K562 (cell line): ENCODE data around the gene DENND1A. TPM values are rescaled to one million over a fixed set of nuclear protein-coding genes. Genes with fewer than 3 reads are reported as not detected.
A peak's percentile ranks its signal among the peaks of the same experiment; 100 is the strongest.

Experiments used
- BCOR ChIP-seq: fragments of 450-650 bp; IDR thresholded peaks from 2 replicates; pipeline ENCODE4 v1.6.1; 2016
- CBFA2T3 ChIP-seq: fragments of 450-650 bp; IDR thresholded peaks from 2 replicates; pipeline ENCODE4 v1.6.1; 2017
- CBFB ChIP-seq: sonication (generic); formaldehyde crosslinking; IDR thresholded peaks from 2 replicates; pipeline ENCODE4 v1.4.0; 2020; ENCODE audit warnings: mild to moderate bottlenecking, missing genetic modification reagents
- CREB1 ChIP-seq, 2 experiments: sonication (generic) in 1 of 2; formaldehyde crosslinking in 1 of 2; IDR thresholded peaks; 2 replicates each; pipeline versions ENCODE4 v1.6.1 to v1.8.0; 2012 to 2022; ENCODE audit warnings: inconsistent platforms in 1 of 2, mild to moderate bottlenecking in 1 of 2, missing genetic modification reagents in 1 of 2, moderate library complexity in 1 of 2
- CXXC5 ChIP-seq: fragments of 250-450 bp; sonication (Bioruptor Pico); IDR thresholded peaks from 2 replicates; pipeline ENCODE4 v1.8.0; 2022; ENCODE audit warnings: inconsistent platforms, mild to moderate bottlenecking, moderate library complexity
- ESRRA ChIP-seq: fragments of 450-650 bp; IDR thresholded peaks from 2 replicates; pipeline ENCODE4 v1.6.1; 2014; ENCODE audit warnings: low read depth, mild to moderate bottlenecking, moderate library complexity, borderline replicate concordance
- FOXM1 ChIP-seq, 2 experiments: fragments of 450-650 bp in 1 of 2; sonication (generic) in 1 of 2; formaldehyde crosslinking in 1 of 2; IDR thresholded peaks; 2 replicates each; pipeline versions ENCODE4 v1.6.1 to v1.9.0; 2017 to 2022; ENCODE audit warnings: low read depth in 2 of 2, mild to moderate bottlenecking in 2 of 2, missing genetic modification reagents in 1 of 2, moderate library complexity in 1 of 2
- GATA2 ChIP-seq: sonication (generic); formaldehyde crosslinking; IDR thresholded peaks from 2 replicates; pipeline ENCODE4 v1.4.0; 2020; ENCODE audit warnings: mild to moderate bottlenecking, missing genetic modification reagents
- GTF2F1 ChIP-seq: IDR thresholded peaks from 2 replicates; pipeline ENCODE4 v1.6.1; 2011; ENCODE audit warnings: low read depth, low read length, improper control_type of control experiment
- HNRNPH1 ChIP-seq: fragments of 200-400 bp; formaldehyde crosslinking; optimal IDR thresholded peaks from 2 replicates; pipeline ENCODE3; 2017; ENCODE audit warnings: low read depth, mild to moderate bottlenecking, low read length, moderate library complexity
- KAT2B ChIP-seq: IDR thresholded peaks from one replicate; pipeline ENCODE4 v1.6.1; 2012; ENCODE audit warnings: low read depth, mild to moderate bottlenecking, control low read depth, inconsistent platforms, low read length, moderate library complexity
- KDM1A ChIP-seq, 2 experiments: fragments of 450-650 bp; IDR thresholded peaks; 2 replicates each; pipeline ENCODE4 v1.6.1; 2016; ENCODE audit warnings: mild to moderate bottlenecking in 2 of 2
- LEF1 ChIP-seq: fragments of 450-650 bp; IDR thresholded peaks from 2 replicates; pipeline ENCODE4 v1.6.1; 2016; ENCODE audit warnings: mild to moderate bottlenecking
- MTA3 ChIP-seq: fragments of 450-650 bp; formaldehyde crosslinking; IDR thresholded peaks from 2 replicates; pipeline ENCODE4 v1.6.1; 2017; ENCODE audit warnings: mild to moderate bottlenecking, borderline replicate concordance
- NFIC ChIP-seq: fragments of 450-650 bp; IDR thresholded peaks from 2 replicates; pipeline ENCODE4 v1.6.1; 2017; ENCODE audit warnings: mild to moderate bottlenecking, inconsistent platforms
- POLR3A ChIP-seq: IDR thresholded peaks from 2 replicates; pipeline ENCODE4 v1.6.1; 2011; ENCODE audit warnings: borderline replicate concordance, mild to moderate bottlenecking, moderate library complexity; ENCODE audit not compliant: insufficient read length, insufficient read depth; ENCODE audit errors: extremely low read depth
- RCOR1 ChIP-seq, 2 experiments: IDR thresholded peaks; 2 replicates each; pipeline ENCODE4 v1.6.1; 2012; ENCODE audit warnings: low read depth in 2 of 2, low read length in 2 of 2, borderline replicate concordance in 1 of 2, improper control_type of control experiment in 1 of 2
- SAP30 ChIP-seq: fragments of 200-600 bp; sonication (generic); IDR thresholded peaks from 2 replicates; pipeline ENCODE4 v1.6.1; 2012; ENCODE audit warnings: borderline replicate concordance, low read depth, mild to moderate bottlenecking, moderate library complexity, low read length, control low read depth, inconsistent platforms; ENCODE audit not compliant: insufficient read depth, poor library complexity, severe bottlenecking
- SMARCA5 ChIP-seq: fragments of 450-650 bp; IDR thresholded peaks from 2 replicates; pipeline ENCODE4 v1.6.1; 2016
- TAL1 ChIP-seq: fragments of 450-650 bp; IDR thresholded peaks from 2 replicates; pipeline ENCODE4 v1.6.1; 2016; ENCODE audit warnings: mild to moderate bottlenecking
- TFAP4 ChIP-seq: sonication (generic); formaldehyde crosslinking; IDR thresholded peaks from 2 replicates; pipeline ENCODE4 v1.8.0; 2022; ENCODE audit warnings: missing genetic modification reagents, mild to moderate bottlenecking, moderate library complexity, borderline replicate concordance
- ZKSCAN1 ChIP-seq: fragments of 150-350 bp; IDR thresholded peaks from 2 replicates; pipeline ENCODE4 v1.6.1; 2016; ENCODE audit warnings: low read depth, low read length
- polyA plus RNA-seq, 8 experiments: library from polyadenylated mRNA; depleted of rRNA in 4 of 8; stranded (reverse) in 5 of 8; unstranded in 3 of 8; fragments of >200 nt; fragmentation: Nextera tagmentation in 2 of 8; fragmentation: Illumina TruSeq in 1 of 8; extraction: Ambion mirVana in 2 of 8; extraction: Trizol in 1 of 8; gene quantifications; 2 replicates each; pipeline versions ENCODE4 v1.2.1 to v1.2.3, GENCODE V29; 2011 to 2014; ENCODE audit warnings: inconsistent platforms in 1 of 8, missing spikeins in 1 of 8
- total RNA-seq, 7 experiments: library from RNA; depleted of rRNA in 6 of 7; stranded (reverse); fragments of >200 nt in 6 of 7; fragmentation: Illumina TruSeq in 2 of 7; extraction: Trizol in 2 of 7; gene quantifications; 2 replicates each; pipeline versions ENCODE4 v1.2.1 to v1.2.3, GENCODE V29; 2011 to 2021; ENCODE audit warnings: low replicate concordance in 1 of 7

DENND1A gene
- total and polyA plus RNA-seq, 9 of the 15 experiments (the other 6 are each of a cell fraction or from before 2014, with no cell fraction given): 7.6 to 29.5 (median 15.7) TPM

GRCh38 chr9:123655681-123656423 lies 274.1 kb downstream of the DENND1A start (continued):
- TF ChIP-seq GATA2: peak; percentile 51; the same call in 1 of the 2 replicates
- peak in 1 of 2 experiments; percentile 50; a peak in 2 of 4 replicates for TF ChIP-seq RCOR1 (IDR thresholded peaks at IDR 0.05; ENCODE audit: borderline replicate concordance in 1 of 2, low read depth in 2 of 2, low read length in 2 of 2)
- TF ChIP-seq BCOR: peak; percentile 31; the same call in 1 of the 2 replicates
- no peak; the same call in 1 of the 2 replicates for TF ChIP-seq FOXM1 (IDR thresholded peaks at IDR 0.05; ENCODE audit: low read depth)
- no peak for TF ChIP-seq FOXM1 (CRISPR knock-in tag; IDR thresholded peaks at IDR 0.05; ENCODE audit: low read depth)
- TF ChIP-seq CXXC5 (CRISPR knock-in tag): peak; percentile 54
- TF ChIP-seq TAL1: peak; percentile 64
- TF ChIP-seq KAT2B: no peak
- TF ChIP-seq CBFB: no peak
- peak; percentile 67 for TF ChIP-seq SMARCA5
- TF ChIP-seq LEF1: peak; percentile 79
- peak; percentile 41 to 51; a peak in 3 of 4 replicates for TF ChIP-seq KDM1A (IDR thresholded peaks at IDR 0.05)
- TF ChIP-seq ZKSCAN1: peak; percentile 97
- TF ChIP-seq CBFA2T3: peak; percentile 75
- TF ChIP-seq SAP30: no peak
- TF ChIP-seq GTF2F1: no peak
- 0 out of 2 replicates have a peak, but pooled peaks have one; percentile 6 for TF ChIP-seq NFIC
- no peak for TF ChIP-seq HNRNPH1
- TF ChIP-seq CREB1 (IDR thresholded peaks at IDR 0.05): no peak
- TF ChIP-seq CREB1 (CRISPR knock-in tag; IDR thresholded peaks at IDR 0.05): no peak
- TF ChIP-seq ESRRA: 0 out of 2 replicates have a peak, but pooled peaks have one; percentile 17
- TF ChIP-seq TFAP4 (CRISPR knock-in tag): no peak
- 0 out of 2 replicates have a peak, but pooled peaks have one; percentile 33 for TF ChIP-seq MTA3
- TF ChIP-seq POLR3A: no peak
- TF ChIP-seq, all 486 proteins: peak for 52
